ENCODE results near the gene OSBPL2. TPM values are rescaled to one million over a fixed set of nuclear protein-coding genes. Genes with fewer than 3 reads are reported as not detected.
A peak's percentile ranks its signal among the peaks of the same experiment; 100 is the strongest.

OSBPL2 gene
- total RNA-seq, 4 donors from 2014 or later: 52.8 to 86.7 (median 64.2) TPM

GRCh38 chr20:62285722-62286121, 47.4 kb downstream of the OSBPL2 start:
- no peak overlapping the region for H3K4me3 ChIP-seq
- DNase-seq: no peak
- H3K36me3 ChIP-seq: peaks cover 0 to 86% (median 0%) of the 10 kb centered on the region in 3 donors
- TF ChIP-seq CTCF (IDR thresholded peaks at IDR 0.05) (no peak), POLR2A (IDR thresholded peaks at IDR 0.05) (no peak)
- no peaks in the 10 kb centered on the region for H3K27me3 ChIP-seq
- no peaks in the 10 kb centered on the region for H3K9me3 ChIP-seq
- no peaks in the 10 kb centered on the region for H3K4me1 ChIP-seq
- peak overlapping the region in 1 of 4 donors; percentile 23 for H3K27ac ChIP-seq

GRCh38 chr20:62286493-62287064, 48.3 kb downstream of the OSBPL2 start:
- peak overlapping the region in 2 of 4 donors; percentile 3 to 23 for H3K27ac ChIP-seq
- TF ChIP-seq CTCF (IDR thresholded peaks at IDR 0.05): no peak
- no peak for TF ChIP-seq POLR2A (IDR thresholded peaks at IDR 0.05)
- H3K36me3 ChIP-seq: peaks cover 0 to 86% (median 3%) of the 10 kb centered on the region in 3 donors

GRCh38 chr20:62287129-62287528, 48.8 kb downstream of the OSBPL2 start:
- DNase-seq: no peak
- H3K36me3 ChIP-seq: peaks cover 0 to 86% (median 3%) of the 10 kb centered on the region in 3 donors
- no peaks in the 10 kb centered on the region for H3K4me1 ChIP-seq
- H3K4me3 ChIP-seq: no peak overlapping the region
- TF ChIP-seq CTCF (IDR thresholded peaks at IDR 0.05): no peak
- no peak for TF ChIP-seq POLR2A (IDR thresholded peaks at IDR 0.05)
- H3K27me3 ChIP-seq: no peaks in the 10 kb centered on the region
- no peak overlapping the region for H3K27ac ChIP-seq
- H3K9me3 ChIP-seq: no peaks in the 10 kb centered on the region

More at GRCh38 chr20:62286493-62287064, 48.3 kb downstream of the OSBPL2 start:
- H3K4me3 ChIP-seq: no peak overlapping the region
- no peak for DNase-seq
- no peaks in the 10 kb centered on the region for H3K9me3 ChIP-seq
- H3K27me3 ChIP-seq: no peaks in the 10 kb centered on the region
- no peaks in the 10 kb centered on the region for H3K4me1 ChIP-seq

GRCh38 chr20:62287759-62288534, 49.6 kb downstream of the OSBPL2 start:
- Histone ChIP-seq H3K27me3 (no peaks in the 10 kb centered on the region), H3K4me3 (no peak overlapping the region), H3K4me1 (no peaks in the 10 kb centered on the region), H3K27ac (no peak overlapping the region), H3K36me3 (peaks cover 0 to 84% (median 3%) of the 10 kb centered on the region in 3 donors), H3K9me3 (no peaks in the 10 kb centered on the region)
- DNase-seq: no peak
- no peak for TF ChIP-seq CTCF (IDR thresholded peaks at IDR 0.05)
- TF ChIP-seq POLR2A (IDR thresholded peaks at IDR 0.05): no peak

GRCh38 chr20:62288535-62289105, 50.3 kb downstream of the OSBPL2 start:
- Histone ChIP-seq H3K9me3 (no peaks in the 10 kb centered on the region), H3K4me1 (no peaks in the 10 kb centered on the region), H3K27ac (no peak overlapping the region), H3K4me3 (no peak overlapping the region), H3K27me3 (no peaks in the 10 kb centered on the region), H3K36me3 (peaks cover 0 to 84% (median 3%) of the 10 kb centered on the region in 3 donors)
- TF ChIP-seq CTCF (IDR thresholded peaks at IDR 0.05) (no peak), POLR2A (IDR thresholded peaks at IDR 0.05) (no peak)
- no peak for DNase-seq
